Measurements from ENCODE around the gene HADHA. TPM values are rescaled to one million over a fixed set of nuclear protein-coding genes. Genes with fewer than 3 reads are reported as not detected.

HADHA gene
- total RNA-seq, 1 experiment from 2014 or later: 112 TPM

- H4K91ac ChIP-seq (ENCODE audit: insufficient read length, low read depth, low read length): no peak overlapping the region
- H3K27ac ChIP-seq (ENCODE audit: insufficient read length, low read depth, low read length): no peak overlapping the region
- Mint-ChIP-seq H3K27ac (no peak overlapping the region), H3K27me3 (ENCODE audit: low read depth) (no peaks in the 10 kb centered on the region), H3K36me3 (ENCODE audit: insufficient read depth in 1 of 3, low read depth in 3 of 3) (peaks cover 61 to 86% (median 73%) of the 10 kb centered on the region in 3 experiments), H3K4me1 (no peaks in the 10 kb centered on the region), H3K9me3 (peaks cover 2 to 9% of the 10 kb centered on the region in 2 experiments; a peak in 4 of 5 replicates), H3K4me3 (no peak overlapping the region)
- H4K5ac ChIP-seq (ENCODE audit: insufficient read length, low read depth, low read length): no peak overlapping the region
- no peak overlapping the region for H2AK5ac ChIP-seq (ENCODE audit: insufficient read length, low read length)
- H3K4me1 ChIP-seq (ENCODE audit: insufficient read depth, low read length): no peaks in the 10 kb centered on the region
- no peaks in the 10 kb centered on the region for H3K23me2 ChIP-seq (ENCODE audit: insufficient read length, low read depth, low read length, poor library complexity, severe bottlenecking)
- H3K4me2 ChIP-seq (ENCODE audit: insufficient read depth, insufficient read length, low read length): no peak overlapping the region
- no peak overlapping the region for H3K56ac ChIP-seq (ENCODE audit: insufficient read length, low read depth, low read length)
- no peaks in the 10 kb centered on the region for H4K20me1 ChIP-seq (ENCODE audit: control insufficient read depth, insufficient read depth, insufficient read length)
- no peak overlapping the region for H3T11ph ChIP-seq (ENCODE audit: low read length)
- H3K79me1 ChIP-seq (ENCODE audit: insufficient read depth, low read depth, low read length, poor library complexity, severe bottlenecking): no peaks in the 10 kb centered on the region
- no peak overlapping the region for H3K18ac ChIP-seq (ENCODE audit: insufficient read length, low read depth, low read length)
- no peak overlapping the region for H2BK20ac ChIP-seq (ENCODE audit: low read depth, low read length, poor library complexity, severe bottlenecking)
- no peaks in the 10 kb centered on the region for H3K27me3 ChIP-seq (ENCODE audit: insufficient read depth, low read length)
- no peak overlapping the region for H3K23ac ChIP-seq (ENCODE audit: insufficient read length, low read depth, low read length)
- WGBS (ENCODE audit: extremely low coverage, insufficient read length, low lambda C conversion rate): no CpG with 5 or more reads among the region's 2 CpGs
- no peak for DNase-seq
- no peaks in the 10 kb centered on the region for H3K79me2 ChIP-seq (ENCODE audit: insufficient read depth, low read length)
- H4K8ac ChIP-seq (replicated peaks; ENCODE audit: insufficient read length, low read depth, low read length): no peak overlapping the region
- H2BK120ac ChIP-seq (ENCODE audit: low read depth, low read length, poor library complexity, severe bottlenecking): no peak overlapping the region
- no peak overlapping the region for H3K14ac ChIP-seq (ENCODE audit: insufficient read depth, low read length)
- H3K9ac ChIP-seq (ENCODE audit: extremely low read depth, insufficient read length, low read length): no peak overlapping the region
- H2AFZ ChIP-seq (ENCODE audit: low read length): no peak overlapping the region
- H3K4ac ChIP-seq (ENCODE audit: low read depth, low read length): no peak overlapping the region
- no peak overlapping the region for H2BK15ac ChIP-seq (ENCODE audit: low read depth, low read length)
- TF ChIP-seq CTCF (conservative IDR thresholded peaks at IDR 0.05): no peak
- no peak overlapping the region for H2BK12ac ChIP-seq (ENCODE audit: insufficient read length, low read depth, low read length)
- H2BK5ac ChIP-seq (ENCODE audit: insufficient read length, low read length): no peak overlapping the region
- no peaks in the 10 kb centered on the region for H3K9me3 ChIP-seq (ENCODE audit: control insufficient read depth, low read depth, low read length)
Measured at GRCh38 chr2:26230806-26231205, 13.6 kb downstream of the HADHA start.

All from H9 (cell line).